Right hindlimb (tissue), 1 donor: Measurements from ENCODE around the gene STK32A.

Experiments
- DNase-seq: peaks from one replicate; pipeline ENCODE4 v3.0.0-alpha.2; 2018

STK32A gene

GRCh38 chr5:147427521-147428401 is 192.9 kb downstream of the STK32A start:
- DNase-seq: no peak

- no peak for DNase-seq
Observed at GRCh38 chr5:147430628-147431027, 195.8 kb downstream of the STK32A start.

- DNase-seq: no peak
Observed at GRCh38 chr5:147431586-147431985, 196.8 kb downstream of the STK32A start.

- DNase-seq: no peak
Observed at GRCh38 chr5:147432323-147432722, 197.5 kb downstream of the STK32A start.

- no peak for DNase-seq
Observed at GRCh38 chr5:147434049-147434448, 199.2 kb downstream of the STK32A start.

DNA sequence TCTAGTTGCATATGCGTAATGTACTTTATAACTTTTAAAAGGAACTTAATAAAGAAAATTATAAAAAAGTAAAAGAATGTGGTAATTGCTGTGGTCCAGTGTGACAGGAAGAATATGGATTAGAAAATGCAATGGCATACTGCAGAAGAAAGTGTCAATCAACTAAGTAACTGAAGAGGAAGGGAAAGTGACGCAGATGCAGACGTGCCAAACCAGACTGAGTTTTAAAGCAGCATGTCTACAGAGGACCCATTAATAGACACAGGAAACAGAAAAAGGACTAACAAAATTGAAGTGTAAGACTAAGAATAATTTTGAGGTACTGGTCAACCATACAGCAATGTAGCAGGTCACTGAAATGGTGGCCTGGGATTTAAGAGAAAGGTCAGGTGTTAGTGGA is 201.8 kb downstream of the STK32A start:
- no peak for DNase-seq

GRCh38 chr5:147437161-147437596 is 202.4 kb downstream of the STK32A start:
- DNase-seq: no peak
